Measurements from ENCODE around the gene PIP5K1B. TPM values are rescaled to one million over a fixed set of nuclear protein-coding genes. Genes with fewer than 3 reads are reported as not detected.

The PIP5K1B gene
- total RNA-seq, 1 donor from 2014 or later, result 71.9 TPM

- H3K4me3 ChIP-seq, result no peak overlapping the region
- no peak for TF ChIP-seq CTCF (IDR thresholded peaks at IDR 0.05; ENCODE audit: borderline replicate concordance)
- no peak overlapping the region for H3K27ac ChIP-seq (replicated peaks)
- H3K36me3 ChIP-seq, result peaks cover 6% of the 10 kb centered on the region
- H3K4me1 ChIP-seq, result peaks cover 17% of the 10 kb centered on the region
- H3K27me3 ChIP-seq (ENCODE audit: low read depth), result no peaks in the 10 kb centered on the region
- no peak for DNase-seq
- H3K9me3 ChIP-seq (replicated peaks), result no peaks in the 10 kb centered on the region
- intact Hi-C loops (cut with micrococcal nuclease), result no loop called here
Measured at GRCh38 chr9:68920921-68921320, 215.9 kb downstream of the PIP5K1B start.

GRCh38 chr9:68923480-68923879 is 218.4 kb downstream of the PIP5K1B start:
- Histone ChIP-seq H3K36me3 (peaks cover 6% of the 10 kb centered on the region), H3K4me1 (peaks cover 8% of the 10 kb centered on the region), H3K27me3 (ENCODE audit: low read depth) (no peaks in the 10 kb centered on the region), H3K27ac (replicated peaks) (no peak overlapping the region), H3K4me3 (no peak overlapping the region), H3K9me3 (replicated peaks) (no peaks in the 10 kb centered on the region)
- no peak for DNase-seq
- TF ChIP-seq CTCF (IDR thresholded peaks at IDR 0.05; ENCODE audit: borderline replicate concordance), result no peak
- intact Hi-C loops (cut with micrococcal nuclease), result no loop called here

GRCh38 chr9:68925175-68925574 is 220.1 kb downstream of the PIP5K1B start:
- TF ChIP-seq CTCF (IDR thresholded peaks at IDR 0.05; ENCODE audit: borderline replicate concordance), result no peak
- Histone ChIP-seq H3K27ac (replicated peaks) (no peak overlapping the region), H3K4me1 (peaks cover 8% of the 10 kb centered on the region), H3K4me3 (no peak overlapping the region), H3K9me3 (replicated peaks) (no peaks in the 10 kb centered on the region), H3K27me3 (ENCODE audit: low read depth) (no peaks in the 10 kb centered on the region), H3K36me3 (peaks cover 3% of the 10 kb centered on the region)
- intact Hi-C loops (cut with micrococcal nuclease), result no loop called here
- no peak for DNase-seq

GRCh38 chr9:68927165-68927564 is 222.1 kb downstream of the PIP5K1B start:
- intact Hi-C loops (cut with micrococcal nuclease), result no loop called here
- Histone ChIP-seq H3K27me3 (ENCODE audit: low read depth) (no peaks in the 10 kb centered on the region), H3K4me1 (peaks cover 8% of the 10 kb centered on the region), H3K4me3 (no peak overlapping the region), H3K36me3 (no peaks in the 10 kb centered on the region), H3K27ac (replicated peaks) (no peak overlapping the region), H3K9me3 (replicated peaks) (no peaks in the 10 kb centered on the region)
- TF ChIP-seq CTCF (IDR thresholded peaks at IDR 0.05; ENCODE audit: borderline replicate concordance), result no peak
- DNase-seq, result no peak

GRCh38 chr9:68931821-68932220 is 226.8 kb downstream of the PIP5K1B start:
- intact Hi-C loops (cut with micrococcal nuclease), result no loop called here

More at GRCh38 chr9:68931821-68932220, 226.8 kb downstream of the PIP5K1B start:
- no peak for TF ChIP-seq CTCF (IDR thresholded peaks at IDR 0.05; ENCODE audit: borderline replicate concordance)
- no peaks in the 10 kb centered on the region for H3K27me3 ChIP-seq (ENCODE audit: low read depth)
- no peak overlapping the region for H3K4me3 ChIP-seq
- no peaks in the 10 kb centered on the region for H3K9me3 ChIP-seq (replicated peaks)
- H3K4me1 ChIP-seq, result no peaks in the 10 kb centered on the region
- no peak overlapping the region for H3K27ac ChIP-seq (replicated peaks)
- no peaks in the 10 kb centered on the region for H3K36me3 ChIP-seq
- DNase-seq, result no peak

Data from left ventricle myocardium inferior (tissue), 1 donor.